Activated naive CD4-positive, alpha-beta T cell treated with Interleukin-2 at 50 U/mL for 16 hours (primary cell): ENCODE results near the gene SIAH2.

Experiments used
- DNase-seq: peaks from one replicate; pipeline ENCODE4 v3.0.0-alpha.2; 2020

Gene SIAH2

DNA sequence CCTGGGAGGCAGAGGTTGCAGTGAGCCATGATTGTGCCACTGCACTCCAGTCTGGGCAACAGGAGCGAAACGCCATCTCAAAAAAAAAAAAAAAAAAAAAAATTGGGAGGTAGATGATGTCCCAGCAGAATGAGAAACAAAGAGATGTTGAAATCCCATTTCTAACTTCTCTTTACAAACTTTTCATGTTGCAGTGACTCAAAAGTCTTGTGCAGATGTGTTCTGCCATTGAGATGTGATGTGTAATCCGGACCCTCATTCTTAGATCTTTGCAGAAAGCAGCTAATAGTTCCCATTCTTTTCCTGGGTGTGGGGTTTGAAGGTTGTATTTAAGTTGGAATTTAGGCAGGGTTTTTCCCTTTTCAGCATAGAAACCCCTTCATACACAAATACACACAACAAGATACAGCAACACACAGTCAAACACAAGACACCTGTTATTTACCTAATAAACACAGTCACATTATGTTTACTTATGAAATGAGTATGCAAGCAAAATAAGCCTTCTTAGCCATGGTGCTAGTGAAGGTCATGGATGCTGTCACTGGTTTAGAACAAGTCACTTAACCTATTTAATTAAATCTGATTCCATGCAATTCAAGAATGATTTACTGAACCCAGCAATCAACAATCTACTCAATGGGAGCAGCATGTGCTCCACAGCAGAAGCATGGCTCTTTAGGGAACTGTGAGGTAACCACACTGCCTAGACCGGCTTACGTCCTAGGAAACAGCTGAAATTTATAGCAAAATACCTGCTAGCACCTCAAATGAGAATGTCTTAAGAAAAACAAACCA lies 14.9 kb downstream of the SIAH2 start:
- no peak for DNase-seq

GRCh38 chr3:150746791-150747590 lies 16.0 kb downstream of the SIAH2 start:
- no peak for DNase-seq

GRCh38 chr3:150745832-150746231 lies 17.1 kb downstream of the SIAH2 start:
- DNase-seq, result no peak

DNA sequence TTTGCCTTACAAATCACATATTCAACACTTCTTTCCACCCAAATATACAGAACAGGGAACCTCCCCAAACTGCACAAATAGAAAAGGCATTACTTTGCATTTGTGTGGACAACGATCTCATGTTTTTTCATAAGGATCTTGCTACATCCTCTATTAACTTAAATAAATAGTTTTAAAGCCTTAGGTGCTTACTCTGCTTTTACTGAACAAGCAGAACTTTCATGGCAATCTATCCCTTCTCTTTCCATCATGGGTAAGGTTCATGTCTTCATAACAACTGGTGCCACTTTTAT lies 18.1 kb downstream of the SIAH2 start:
- no peak for DNase-seq

- no peak for DNase-seq
These were observed 18.7 kb downstream of the SIAH2 start for GRCh38 chr3:150744041-150744918.

DNA sequence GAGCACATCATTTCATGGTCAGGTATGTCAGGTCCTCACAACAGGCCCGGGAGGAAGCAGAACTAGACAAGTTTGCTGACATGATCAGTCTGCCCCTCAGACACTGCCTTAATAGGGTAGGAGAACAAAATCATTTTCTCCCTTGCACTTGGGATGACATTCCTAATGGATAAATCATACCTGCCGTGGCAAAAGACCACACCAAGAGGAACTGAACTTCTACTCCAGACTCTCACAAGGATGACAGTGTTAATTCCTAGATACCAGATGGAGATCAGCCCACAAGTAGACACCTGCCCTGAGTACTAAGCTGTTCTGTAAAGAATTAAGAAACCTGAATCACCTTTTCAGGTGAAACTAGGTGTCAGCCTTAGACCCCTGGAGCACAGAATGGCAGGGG lies 19.5 kb downstream of the SIAH2 start:
- no peak for DNase-seq

DNA sequence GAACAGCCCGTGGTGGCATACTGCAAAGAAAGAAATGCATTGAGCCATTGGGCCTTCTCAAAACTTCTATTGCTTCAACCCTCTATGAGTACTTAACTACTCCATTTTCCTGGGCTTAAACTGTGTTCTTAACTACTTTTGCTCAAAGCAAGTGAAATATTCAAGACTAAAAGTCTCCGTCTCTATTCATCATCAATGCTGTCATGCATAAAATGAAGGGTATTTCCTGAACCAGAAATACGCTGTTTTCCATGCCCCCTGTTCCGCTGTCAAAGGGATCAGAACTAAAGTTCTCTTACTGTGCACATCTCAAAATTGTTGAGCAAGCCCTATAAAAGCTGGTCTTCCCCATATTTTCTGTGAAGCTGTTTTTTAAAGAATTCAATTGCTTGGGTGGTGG lies 20.3 kb downstream of the SIAH2 start:
- DNase-seq, result no peak

- no peak for DNase-seq
These were observed 20.8 kb downstream of the SIAH2 start for GRCh38 chr3:150742141-150742523.

- DNase-seq, result no peak
These were observed 21.4 kb downstream of the SIAH2 start for GRCh38 chr3:150741497-150742140.

GRCh38 chr3:150740733-150741496 lies 22.1 kb downstream of the SIAH2 start:
- DNase-seq, result peak; percentile 30

DNA sequence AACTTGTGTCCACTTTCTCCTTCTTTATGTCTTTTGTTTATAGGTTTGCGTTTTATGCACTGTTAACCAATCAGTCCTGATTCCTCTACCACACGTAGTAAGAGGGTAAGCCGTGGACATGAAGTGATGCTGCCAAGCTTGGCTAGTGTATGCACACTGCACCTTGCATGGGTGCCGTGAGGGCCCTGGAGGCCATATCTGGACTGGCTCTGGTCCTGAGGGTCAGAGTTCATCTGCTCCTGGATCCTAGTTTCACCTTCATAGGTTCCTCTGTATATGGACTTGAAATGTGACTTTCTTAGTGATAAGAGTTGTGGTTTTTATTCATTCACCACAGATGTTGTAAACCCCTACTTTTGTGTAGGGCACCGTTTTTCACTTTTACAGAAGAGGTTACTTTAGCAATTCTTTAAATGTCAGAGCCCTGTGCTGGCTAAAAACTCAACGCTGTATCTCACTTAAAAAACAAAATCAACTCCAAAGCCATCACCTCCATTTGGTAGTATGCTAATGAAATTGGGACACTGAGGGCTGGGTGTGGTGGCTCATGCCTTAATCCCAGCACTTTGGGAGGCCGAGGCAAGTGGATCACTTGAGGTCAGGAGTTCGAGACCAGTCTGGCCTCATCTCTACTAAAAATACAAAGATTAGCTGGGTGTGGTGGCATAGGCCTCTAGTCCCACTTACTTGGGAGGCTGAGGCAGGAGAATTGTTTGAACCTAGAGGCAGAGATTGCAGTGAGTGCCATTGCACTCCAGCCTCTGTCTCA lies 22.9 kb downstream of the SIAH2 start:
- DNase-seq, result no peak

DNA sequence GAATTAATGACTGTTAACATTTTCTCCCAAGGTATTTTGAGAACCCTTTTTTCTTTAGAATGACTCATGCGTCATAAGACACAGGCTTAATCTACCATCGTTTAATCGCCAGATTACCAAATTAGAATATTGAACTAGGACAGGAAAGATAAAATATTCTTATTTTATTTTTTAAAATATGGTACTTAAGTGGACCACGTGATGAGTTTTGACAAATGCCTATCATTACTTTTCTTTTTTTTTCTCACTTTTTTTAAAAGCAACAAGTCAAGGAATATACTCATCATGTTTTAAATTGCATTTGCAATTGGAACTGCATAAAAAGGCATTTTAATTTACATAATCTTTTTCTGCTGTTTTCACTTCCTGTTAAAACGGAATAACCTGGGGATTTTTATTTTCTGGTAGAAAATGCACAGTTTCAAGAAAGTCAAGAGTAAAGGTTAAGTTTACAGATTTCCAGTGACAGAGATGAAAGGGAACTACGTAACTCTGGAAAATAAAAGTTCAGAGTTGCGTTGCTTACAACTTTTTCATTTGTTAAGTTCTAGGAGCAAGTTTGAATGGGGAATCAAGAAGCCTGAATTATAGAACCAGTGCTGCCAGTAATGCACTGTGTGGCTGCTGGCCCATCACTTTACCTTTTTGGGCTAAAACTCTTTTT lies 23.6 kb downstream of the SIAH2 start:
- DNase-seq, result no peak

DNA sequence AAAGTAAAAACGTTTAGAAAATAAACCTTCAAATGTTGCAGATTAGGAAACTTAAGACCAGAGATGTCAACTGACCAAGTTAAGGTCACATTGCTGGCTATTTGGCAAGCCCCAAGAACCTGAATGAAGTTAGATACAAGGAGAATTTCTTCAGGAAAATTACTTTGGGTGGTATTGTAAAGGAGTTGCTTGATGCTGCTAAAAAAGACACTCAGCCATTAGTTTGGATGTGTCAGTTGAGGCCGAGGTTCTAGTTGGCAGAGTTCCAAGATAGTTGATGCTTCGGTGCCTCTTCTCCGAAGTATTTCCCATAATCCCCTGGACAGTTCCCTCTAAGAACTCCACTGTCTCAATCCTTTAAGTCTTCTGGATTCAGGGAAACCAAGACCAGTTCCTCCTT lies 24.3 kb downstream of the SIAH2 start:
- no peak for DNase-seq

DNA sequence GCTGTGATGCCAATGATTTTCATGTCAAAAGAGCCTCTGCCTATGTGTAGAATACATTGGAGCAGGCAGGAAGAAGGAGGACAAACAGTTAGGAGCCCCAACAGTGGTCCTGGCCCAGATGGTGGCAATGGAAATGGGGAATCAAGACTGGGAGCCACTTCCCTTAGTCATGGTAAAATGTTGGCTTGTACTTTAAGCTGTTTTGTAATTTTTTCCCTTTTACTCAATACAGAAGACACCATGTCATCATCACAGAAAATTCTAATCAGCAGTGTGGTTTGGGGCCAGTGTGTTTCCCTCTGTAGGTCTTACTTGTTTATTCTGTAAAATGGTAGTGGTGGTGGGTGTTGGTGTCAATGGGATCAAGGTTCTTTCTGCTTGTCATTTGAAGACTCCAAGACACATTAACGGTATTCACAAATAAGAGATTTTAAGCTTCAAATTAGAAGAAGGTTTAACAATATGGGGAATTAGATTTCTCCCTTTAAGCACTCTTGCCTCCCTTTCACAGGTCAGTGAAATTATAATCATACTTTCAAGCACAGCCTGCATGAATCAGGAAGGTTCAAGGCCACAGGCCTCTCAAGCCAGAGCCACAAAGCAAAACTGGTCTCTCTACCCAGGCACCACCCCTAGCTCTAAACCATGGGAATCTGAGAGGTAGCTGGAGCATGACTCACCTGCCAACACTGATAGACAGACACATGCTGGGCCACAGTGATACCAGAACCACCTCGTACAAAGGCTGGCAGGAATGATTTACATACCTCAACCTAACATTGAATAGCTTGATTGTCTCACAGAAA lies 24.9 kb downstream of the SIAH2 start:
- peak; percentile 59 for DNase-seq

DNA sequence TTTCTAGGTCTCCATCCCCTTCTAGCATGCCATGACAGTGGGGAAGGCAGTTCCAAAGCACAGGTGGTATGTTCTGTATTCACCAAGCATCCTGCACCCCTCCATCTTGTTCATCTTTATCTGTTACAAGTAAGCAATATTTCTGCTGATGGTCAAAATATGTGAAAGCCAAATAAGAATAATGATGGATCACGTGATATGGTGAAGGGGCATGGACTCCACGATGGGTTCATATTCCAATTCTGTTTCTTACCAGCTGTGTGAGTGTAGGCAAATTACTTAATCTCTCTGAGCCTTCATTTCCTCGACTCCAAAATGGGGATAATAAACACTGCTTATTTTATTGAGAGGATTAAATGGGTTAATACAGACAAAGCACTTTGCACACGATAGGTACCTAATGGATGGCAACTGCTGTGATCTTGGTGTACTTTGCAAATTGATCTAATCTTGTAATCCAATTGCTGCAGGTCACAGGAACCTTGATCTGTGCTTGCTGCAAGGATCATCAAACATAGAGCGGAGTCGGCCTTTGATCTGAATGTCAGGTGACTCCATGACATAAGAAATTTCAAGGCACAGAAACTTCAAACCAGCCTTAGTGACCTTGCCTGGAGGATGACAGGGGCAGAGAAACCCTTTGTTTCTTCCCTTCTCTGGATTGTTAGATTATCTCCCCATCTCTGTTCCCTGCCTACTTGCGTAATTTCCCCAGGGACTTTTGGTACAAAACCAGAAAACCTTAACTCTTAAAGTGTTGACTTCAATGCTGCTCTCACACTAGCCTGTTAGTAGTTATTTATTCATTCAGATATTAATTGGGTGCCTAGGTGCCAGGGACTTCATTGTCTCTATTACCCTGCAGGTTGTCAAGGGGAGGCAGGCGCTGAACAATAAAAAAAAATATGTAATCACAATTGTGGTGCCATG lies 25.8 kb downstream of the SIAH2 start:
- DNase-seq, result no peak

DNA sequence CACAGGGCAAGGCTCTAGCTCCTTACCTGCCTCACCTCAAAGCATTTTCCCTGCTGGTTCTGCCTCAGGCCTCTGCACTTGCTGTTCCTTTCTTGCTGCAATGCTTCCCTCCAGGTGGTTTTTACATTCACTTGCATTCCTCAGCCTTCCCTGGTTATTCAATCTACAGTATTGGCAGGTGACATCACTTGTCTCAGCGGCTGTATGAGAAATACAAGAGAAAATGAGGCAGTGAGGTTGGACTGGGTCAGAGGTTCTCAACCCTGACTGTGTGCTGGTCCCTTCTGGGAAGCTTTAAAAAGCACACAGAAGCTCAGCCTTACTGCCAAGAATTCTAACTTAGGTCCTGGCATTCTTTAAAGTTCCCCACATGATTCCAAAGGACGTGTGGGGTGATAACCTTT lies 26.7 kb downstream of the SIAH2 start:
- DNase-seq, result no peak

GRCh38 chr3:150734795-150735119 lies 28.2 kb downstream of the SIAH2 start:
- DNase-seq, result no peak

DNA sequence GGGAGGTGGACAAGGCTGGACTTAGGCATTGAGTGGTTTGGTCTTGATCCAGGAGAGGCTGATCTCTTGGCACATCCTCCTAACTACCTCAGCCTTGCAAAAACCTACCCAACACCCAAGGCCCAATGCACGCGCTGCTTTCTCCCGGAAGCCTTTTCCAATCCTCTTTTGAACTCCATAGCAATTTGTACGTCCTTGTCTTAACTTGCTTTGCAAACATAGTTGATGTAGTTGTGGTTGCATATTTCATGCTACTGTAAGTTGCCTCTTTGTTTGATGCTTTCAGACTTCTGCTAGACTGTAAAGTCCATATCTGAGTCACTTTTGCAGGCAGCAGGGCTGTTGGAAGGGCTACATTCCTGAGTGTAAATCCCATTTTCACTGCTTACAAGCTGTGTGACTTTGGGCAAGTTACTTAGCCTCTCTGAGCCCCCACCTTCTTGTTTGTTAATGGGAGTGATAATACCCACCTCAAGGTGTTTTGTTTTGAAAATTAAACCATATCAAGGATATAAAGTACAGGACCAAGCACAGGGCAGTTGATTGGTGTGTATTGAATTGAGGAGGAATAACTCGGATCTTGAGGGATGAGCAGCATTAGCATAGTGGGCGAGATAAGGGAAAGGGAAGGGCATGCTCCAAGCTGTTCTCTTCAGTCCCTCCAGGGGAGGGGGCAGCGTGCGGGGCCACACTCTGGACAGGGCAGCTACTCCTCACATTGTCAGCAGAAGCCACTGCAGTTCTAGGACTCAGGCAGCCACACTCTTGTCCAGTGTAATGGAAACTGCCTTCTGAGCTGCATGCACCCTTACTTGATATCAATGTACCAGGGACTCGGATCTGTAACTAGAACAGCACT lies 28.8 kb downstream of the SIAH2 start:
- DNase-seq, result no peak
